Glutamatergic neuron (in vitro differentiated cells): ENCODE measurements around the gene THEM5. TPM values are rescaled to one million over a fixed set of nuclear protein-coding genes. Genes with fewer than 3 reads are reported as not detected.

Experiments used
- DNase-seq: peaks from one replicate; pipeline ENCODE4 v3.0.0; 2022
- H3K27ac Mint-ChIP-seq: one replicate; pipeline ENCODE4 v1.8.0; 2020; ENCODE audit warnings: mild to moderate bottlenecking, mixed read lengths, inconsistent platforms; ENCODE audit not compliant: unreplicated experiment
- H3K27me3 Mint-ChIP-seq: one replicate; pipeline ENCODE4 v1.8.0; 2020; ENCODE audit warnings: mild to moderate bottlenecking, moderate library complexity, mixed read lengths, inconsistent platforms; ENCODE audit not compliant: unreplicated experiment
- H3K36me3 Mint-ChIP-seq: one replicate; pipeline ENCODE4 v1.8.0; 2020; ENCODE audit warnings: mild to moderate bottlenecking, mixed read lengths, inconsistent platforms; ENCODE audit not compliant: unreplicated experiment
- H3K4me1 Mint-ChIP-seq: one replicate; pipeline ENCODE4 v1.8.0; 2020; ENCODE audit warnings: mild to moderate bottlenecking, low read depth, mixed read lengths, inconsistent platforms; ENCODE audit not compliant: unreplicated experiment
- H3K4me3 Mint-ChIP-seq: one replicate; pipeline ENCODE4 v1.8.0; 2020; ENCODE audit warnings: mild to moderate bottlenecking, mixed read lengths, inconsistent platforms; ENCODE audit not compliant: unreplicated experiment
- H3K9me3 Mint-ChIP-seq: one replicate; pipeline ENCODE4 v1.8.0; 2020; ENCODE audit warnings: mild to moderate bottlenecking, moderate library complexity, mixed read lengths, inconsistent platforms; ENCODE audit not compliant: unreplicated experiment
- total RNA-seq: library from RNA; stranded (reverse); fragmentation: NEBNext Ultra II Directional; extraction: Animal tissue kit (Norgen Biotek cat#: 25700); gene quantifications from one replicate; pipeline ENCODE4 v1.2.1, GENCODE V29; 2021; ENCODE audit not compliant: unreplicated experiment
- TF ChIP-seq, protein P1 (sequence below): fragments of 200-600 bp; sonication (generic); IDR thresholded peaks from one replicate; pipeline ENCODE4 v1.5.0; 2021; ENCODE audit not compliant: partially characterized antibody, unreplicated experiment

The THEM5 gene
- total RNA-seq, 1 donor from 2014 or later = not detected

DNA sequence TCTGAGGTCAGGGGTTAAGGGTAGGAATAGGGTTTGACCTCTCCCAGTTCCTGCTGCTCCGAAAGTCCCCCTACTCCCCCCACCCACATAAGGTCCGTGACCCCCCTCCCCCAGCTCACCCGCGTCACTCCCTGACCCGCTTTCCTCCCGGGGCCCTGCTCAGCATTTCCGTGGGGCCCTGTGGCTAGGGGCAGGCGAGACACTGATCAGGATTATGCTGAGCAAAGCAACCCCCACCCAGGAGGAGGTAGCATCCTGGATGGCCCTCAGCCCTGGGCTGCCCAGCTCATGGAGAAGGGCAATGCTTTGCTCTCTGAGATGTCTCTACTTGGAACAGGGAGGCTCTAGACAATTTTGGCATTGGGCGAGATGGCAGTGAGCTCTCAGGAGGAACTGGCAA is 25.7 kb downstream of the THEM5 start:
- Mint-ChIP-seq H3K27me3 (peaks cover 19% of the 10 kb centered on the region), H3K36me3 (no peaks in the 10 kb centered on the region), H3K27ac (no peak overlapping the region), H3K9me3 (peaks cover 7% of the 10 kb centered on the region), H3K4me3 (no peak overlapping the region), H3K4me1 (peaks cover 7% of the 10 kb centered on the region)
- DNase-seq = no peak
- TF ChIP-seq, protein P1, sequence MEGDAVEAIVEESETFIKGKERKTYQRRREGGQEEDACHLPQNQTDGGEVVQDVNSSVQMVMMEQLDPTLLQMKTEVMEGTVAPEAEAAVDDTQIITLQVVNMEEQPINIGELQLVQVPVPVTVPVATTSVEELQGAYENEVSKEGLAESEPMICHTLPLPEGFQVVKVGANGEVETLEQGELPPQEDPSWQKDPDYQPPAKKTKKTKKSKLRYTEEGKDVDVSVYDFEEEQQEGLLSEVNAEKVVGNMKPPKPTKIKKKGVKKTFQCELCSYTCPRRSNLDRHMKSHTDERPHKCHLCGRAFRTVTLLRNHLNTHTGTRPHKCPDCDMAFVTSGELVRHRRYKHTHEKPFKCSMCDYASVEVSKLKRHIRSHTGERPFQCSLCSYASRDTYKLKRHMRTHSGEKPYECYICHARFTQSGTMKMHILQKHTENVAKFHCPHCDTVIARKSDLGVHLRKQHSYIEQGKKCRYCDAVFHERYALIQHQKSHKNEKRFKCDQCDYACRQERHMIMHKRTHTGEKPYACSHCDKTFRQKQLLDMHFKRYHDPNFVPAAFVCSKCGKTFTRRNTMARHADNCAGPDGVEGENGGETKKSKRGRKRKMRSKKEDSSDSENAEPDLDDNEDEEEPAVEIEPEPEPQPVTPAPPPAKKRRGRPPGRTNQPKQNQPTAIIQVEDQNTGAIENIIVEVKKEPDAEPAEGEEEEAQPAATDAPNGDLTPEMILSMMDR = no peak

DNA sequence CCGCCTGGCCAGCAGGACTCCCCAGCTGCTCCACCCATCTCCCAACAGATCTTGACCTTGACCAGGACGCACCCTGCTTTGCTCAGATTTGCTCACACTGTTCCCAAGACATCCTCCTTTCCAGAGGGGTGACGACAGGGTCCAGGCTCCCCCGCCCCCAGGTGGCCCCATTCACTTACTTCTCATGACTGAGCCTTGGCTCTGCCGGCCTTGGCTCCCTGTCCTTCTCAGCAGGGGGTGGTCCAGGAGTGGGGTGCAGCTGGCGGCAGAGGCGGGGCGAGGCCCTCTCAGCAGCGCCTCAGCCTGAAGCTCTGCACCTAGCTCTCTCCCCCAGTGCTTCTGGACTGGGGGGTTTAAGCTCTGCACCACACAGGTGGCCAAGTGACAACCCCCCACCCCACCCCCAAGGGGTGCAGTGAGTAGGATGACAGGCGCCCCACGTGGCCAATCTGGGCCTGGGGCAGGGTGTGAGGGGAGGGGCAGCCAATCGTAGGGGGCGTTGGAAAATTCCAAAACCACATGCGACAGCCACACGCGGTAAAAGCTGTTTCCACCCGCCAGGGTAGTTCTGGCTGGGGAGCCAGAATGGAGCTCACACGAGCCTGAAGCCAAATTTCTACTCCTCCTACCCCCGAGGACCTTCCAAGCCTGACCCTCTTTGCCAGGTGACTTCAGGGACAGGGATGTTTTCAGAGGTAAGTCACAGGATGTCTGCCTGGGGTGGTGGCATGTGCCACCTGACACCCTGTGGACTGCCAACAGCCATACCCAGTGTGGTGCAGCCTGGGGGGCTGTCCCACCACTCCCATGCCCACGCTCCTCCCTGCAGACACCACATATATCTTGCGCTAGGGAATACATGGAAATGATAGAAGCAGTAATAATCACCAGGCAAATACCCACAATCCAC is 27.5 kb downstream of the THEM5 start:
- Mint-ChIP-seq H3K4me3 (no peak overlapping the region), H3K27me3 (peaks cover 21% of the 10 kb centered on the region), H3K9me3 (peaks cover 6% of the 10 kb centered on the region), H3K36me3 (no peaks in the 10 kb centered on the region), H3K4me1 (peaks cover 7% of the 10 kb centered on the region), H3K27ac (no peak overlapping the region)
- no peak for DNase-seq
- TF ChIP-seq, protein P1 = no peak

DNA sequence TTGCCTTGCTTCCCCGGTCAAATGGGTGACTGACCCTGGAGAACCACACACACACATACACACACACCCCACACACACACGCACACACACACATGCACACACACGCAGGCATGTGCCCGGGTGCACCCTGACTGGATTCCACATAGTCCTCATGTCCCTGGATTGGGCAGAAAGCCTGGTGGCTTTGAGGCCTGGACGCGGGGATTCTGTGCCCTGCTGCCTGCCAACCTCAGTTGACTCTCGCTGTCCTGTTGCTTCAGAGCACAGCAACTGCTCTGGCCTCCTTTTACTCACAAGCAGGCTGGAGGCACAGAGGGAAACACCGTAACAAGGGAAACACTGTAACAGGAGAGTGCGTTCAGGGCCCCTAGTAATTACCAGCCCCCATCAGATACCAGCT is 28.3 kb downstream of the THEM5 start:
- H3K4me1 Mint-ChIP-seq = peaks cover 7% of the 10 kb centered on the region
- TF ChIP-seq, protein P1 = no peak
- no peak for DNase-seq
- H3K27me3 Mint-ChIP-seq = peaks cover 19% of the 10 kb centered on the region
- no peak overlapping the region for H3K27ac Mint-ChIP-seq
- no peak overlapping the region for H3K4me3 Mint-ChIP-seq
- no peaks in the 10 kb centered on the region for H3K36me3 Mint-ChIP-seq
- peaks cover 6% of the 10 kb centered on the region for H3K9me3 Mint-ChIP-seq

DNA sequence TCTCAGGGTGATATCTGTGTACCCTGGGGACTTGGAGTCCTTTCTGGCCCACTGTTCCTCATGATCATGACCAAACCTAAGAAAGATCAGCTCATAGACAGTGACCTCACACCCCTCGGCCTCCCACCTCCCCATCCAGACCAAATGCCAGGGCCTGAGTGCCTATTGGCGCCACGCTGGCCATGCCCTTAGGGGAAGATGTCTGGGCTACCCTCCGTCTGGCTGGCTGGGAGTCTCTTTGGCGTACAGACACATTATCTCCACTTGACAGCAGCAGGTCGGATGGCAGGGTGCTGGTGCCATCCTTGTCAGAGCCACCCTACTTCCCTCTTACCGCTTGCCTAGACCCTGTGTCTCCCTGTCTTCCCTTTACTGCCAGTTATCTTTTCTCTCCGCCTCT is 30.3 kb downstream of the THEM5 start:
- H3K36me3 Mint-ChIP-seq = no peaks in the 10 kb centered on the region
- peaks cover 16% of the 10 kb centered on the region for H3K27me3 Mint-ChIP-seq
- no peaks in the 10 kb centered on the region for H3K4me1 Mint-ChIP-seq
- no peak for DNase-seq
- H3K27ac Mint-ChIP-seq = no peak overlapping the region
- H3K9me3 Mint-ChIP-seq = peaks cover 6% of the 10 kb centered on the region
- TF ChIP-seq, protein P1 = no peak
- H3K4me3 Mint-ChIP-seq = no peak overlapping the region

DNA sequence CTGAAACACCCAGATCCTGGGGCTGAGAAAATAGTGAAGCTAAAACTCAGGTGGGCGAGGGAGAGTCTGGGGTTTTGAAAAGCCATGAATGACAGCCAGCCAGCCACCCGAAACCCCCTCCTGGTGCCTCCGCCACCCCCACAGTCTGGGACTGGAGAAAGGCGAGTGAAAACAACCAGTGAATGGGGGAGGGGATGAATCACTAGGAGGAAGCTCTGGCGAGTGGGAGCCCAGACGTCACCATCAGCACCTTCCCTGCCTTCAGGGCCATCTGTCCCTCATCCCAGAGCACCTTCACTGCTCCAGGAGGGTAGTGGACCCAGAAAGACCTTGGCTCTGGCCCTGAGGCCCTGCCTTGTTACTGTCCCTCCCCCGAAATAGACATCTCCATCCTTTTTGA is 31.1 kb downstream of the THEM5 start:
- DNase-seq = no peak
- no peaks in the 10 kb centered on the region for H3K4me1 Mint-ChIP-seq
- no peaks in the 10 kb centered on the region for H3K36me3 Mint-ChIP-seq
- no peak overlapping the region for H3K4me3 Mint-ChIP-seq
- TF ChIP-seq, protein P1 = no peak
- H3K9me3 Mint-ChIP-seq = peaks cover 6% of the 10 kb centered on the region
- no peak overlapping the region for H3K27ac Mint-ChIP-seq
- peaks cover 16% of the 10 kb centered on the region for H3K27me3 Mint-ChIP-seq
